ENCODE measurements around the gene EGLN1.

Gene EGLN1

GRCh38 chr1:231381729-231382128, 40.4 kb downstream of the EGLN1 start:
- TF ChIP-seq CTCF (IDR thresholded peaks at IDR 0.05; ENCODE audit: control extremely low read depth, extremely low read depth, low read depth, missing control alignments): no peak
- ChIA-PET CTCF (interaction anchor here (0.6 to 2.3 kb wide), 5 partner anchors 12 to 222 kb away, joined by 3 to 9 read pairs (median 3); no protein-coding TSS in a partner anchor), POLR2A (no interaction called here)
- DNase-seq (ENCODE audit: extremely low spot score): no peak

GRCh38 chr1:231376875-231377549, 45.1 kb downstream of the EGLN1 start:
- CTCF ChIA-PET: interaction anchor here (1.6 to 3.5 kb wide), 5 partner anchors 13 to 155 kb away, joined by 3 to 16 read pairs (median 5); no protein-coding TSS in a partner anchor
- no peak for TF ChIP-seq CTCF (IDR thresholded peaks at IDR 0.05; ENCODE audit: control extremely low read depth, extremely low read depth, low read depth, missing control alignments)
- DNase-seq (ENCODE audit: extremely low spot score): no peak
- POLR2A ChIA-PET: no interaction called here

GRCh38 chr1:231376101-231376500, 46.0 kb downstream of the EGLN1 start:
- ChIA-PET POLR2A (no interaction called here), CTCF (interaction anchor here (2.0 to 3.5 kb wide), 3 partner anchors 13 to 18 kb away, joined by 5 to 16 read pairs (median 6); no protein-coding TSS in a partner anchor)
- TF ChIP-seq CTCF (IDR thresholded peaks at IDR 0.05; ENCODE audit: control extremely low read depth, extremely low read depth, low read depth, missing control alignments): no peak
- DNase-seq (ENCODE audit: extremely low spot score): no peak

- CTCF ChIA-PET: interaction anchor here (1.4 to 3.5 kb wide), 4 partner anchors 11 to 36 kb away, joined by 3 to 16 read pairs (median 4); partner anchors contain the start of genes EXOC8 and SPRTN
- TF ChIP-seq CTCF (IDR thresholded peaks at IDR 0.05; ENCODE audit: control extremely low read depth, extremely low read depth, low read depth, missing control alignments): no peak
Observed at GRCh38 chr1:231374394-231374793, 47.7 kb downstream of the EGLN1 start.

GRCh38 chr1:231372501-231372900, 49.6 kb downstream of the EGLN1 start:
- TF ChIP-seq CTCF (IDR thresholded peaks at IDR 0.05; ENCODE audit: control extremely low read depth, extremely low read depth, low read depth, missing control alignments): no peak

More at GRCh38 chr1:231374394-231374793, 47.7 kb downstream of the EGLN1 start:
- no peak for DNase-seq (ENCODE audit: extremely low spot score)
- POLR2A ChIA-PET: no interaction called here

GRCh38 chr1:231369282-231369681, 52.8 kb downstream of the EGLN1 start:
- CTCF ChIA-PET: no interaction called here
- TF ChIP-seq CTCF (IDR thresholded peaks at IDR 0.05; ENCODE audit: control extremely low read depth, extremely low read depth, low read depth, missing control alignments): no peak
- POLR2A ChIA-PET: no interaction called here
- DNase-seq (ENCODE audit: extremely low spot score): no peak

More at GRCh38 chr1:231372501-231372900, 49.6 kb downstream of the EGLN1 start:
- ChIA-PET CTCF (interaction anchor here (0.7 to 2.8 kb wide), 5 partner anchors 10 to 159 kb away, joined by 3 to 13 read pairs (median 5); no protein-coding TSS in a partner anchor), POLR2A (no interaction called here)
- DNase-seq (ENCODE audit: extremely low spot score): no peak
